ENCODE results near the gene MARCHF5. TPM values are rescaled to one million over a fixed set of nuclear protein-coding genes. Genes with fewer than 3 reads are reported as not detected.

MARCHF5 gene
- total RNA-seq, 1 experiment from 2014 or later, result 17.6 TPM

DNA sequence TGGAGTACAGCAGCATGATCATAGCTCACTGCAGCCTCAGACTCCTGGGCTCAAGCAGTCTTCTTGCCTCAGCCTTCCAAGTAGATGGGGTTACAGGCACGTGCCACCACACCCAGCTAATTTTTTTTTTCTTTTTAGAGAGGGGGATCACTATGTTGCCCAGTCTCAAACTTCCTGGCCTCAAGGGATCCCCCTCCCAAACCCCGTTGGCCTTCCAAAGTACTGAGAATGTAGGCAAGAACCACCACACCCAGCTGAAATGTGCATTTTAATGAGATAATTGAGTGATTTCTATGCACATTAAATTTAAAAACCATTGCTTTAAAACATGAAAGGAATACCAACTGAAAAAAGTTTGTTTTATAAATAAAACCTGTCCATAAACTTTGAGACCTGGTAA lies 25.6 kb downstream of the MARCHF5 start:
- H2BK15ac ChIP-seq (ENCODE audit: low read depth, low read length), result no peak overlapping the region
- no peak overlapping the region for H4K5ac ChIP-seq (ENCODE audit: insufficient read length, low read depth, low read length)
- no peaks in the 10 kb centered on the region for H3K4me1 ChIP-seq (ENCODE audit: insufficient read depth, low read length)
- Mint-ChIP-seq H3K27me3 (ENCODE audit: low read depth) (no peaks in the 10 kb centered on the region), H3K4me1 (peaks cover 0 to 3% of the 10 kb centered on the region in 2 experiments; a peak in 1 of 4 replicates), H3K9me3 (no peaks in the 10 kb centered on the region), H3K27ac (no peak overlapping the region), H3K4me3 (no peak overlapping the region), H3K36me3 (ENCODE audit: insufficient read depth in 1 of 3, low read depth in 3 of 3) (peaks cover 17 to 55% (median 53%) of the 10 kb centered on the region in 3 experiments; a peak in 6 of 7 replicates)
- no peak overlapping the region for H3K27ac ChIP-seq (ENCODE audit: insufficient read length, low read depth, low read length)
- TF ChIP-seq, protein P1, sequence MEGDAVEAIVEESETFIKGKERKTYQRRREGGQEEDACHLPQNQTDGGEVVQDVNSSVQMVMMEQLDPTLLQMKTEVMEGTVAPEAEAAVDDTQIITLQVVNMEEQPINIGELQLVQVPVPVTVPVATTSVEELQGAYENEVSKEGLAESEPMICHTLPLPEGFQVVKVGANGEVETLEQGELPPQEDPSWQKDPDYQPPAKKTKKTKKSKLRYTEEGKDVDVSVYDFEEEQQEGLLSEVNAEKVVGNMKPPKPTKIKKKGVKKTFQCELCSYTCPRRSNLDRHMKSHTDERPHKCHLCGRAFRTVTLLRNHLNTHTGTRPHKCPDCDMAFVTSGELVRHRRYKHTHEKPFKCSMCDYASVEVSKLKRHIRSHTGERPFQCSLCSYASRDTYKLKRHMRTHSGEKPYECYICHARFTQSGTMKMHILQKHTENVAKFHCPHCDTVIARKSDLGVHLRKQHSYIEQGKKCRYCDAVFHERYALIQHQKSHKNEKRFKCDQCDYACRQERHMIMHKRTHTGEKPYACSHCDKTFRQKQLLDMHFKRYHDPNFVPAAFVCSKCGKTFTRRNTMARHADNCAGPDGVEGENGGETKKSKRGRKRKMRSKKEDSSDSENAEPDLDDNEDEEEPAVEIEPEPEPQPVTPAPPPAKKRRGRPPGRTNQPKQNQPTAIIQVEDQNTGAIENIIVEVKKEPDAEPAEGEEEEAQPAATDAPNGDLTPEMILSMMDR (conservative IDR thresholded peaks at IDR 0.05), result no peak
- H3K56ac ChIP-seq (ENCODE audit: insufficient read length, low read depth, low read length), result no peak overlapping the region
- H3K14ac ChIP-seq (ENCODE audit: insufficient read depth, low read length), result no peak overlapping the region
- no peaks in the 10 kb centered on the region for H3K27me3 ChIP-seq (ENCODE audit: insufficient read depth, low read length)
- no peaks in the 10 kb centered on the region for H3K9me3 ChIP-seq (ENCODE audit: control insufficient read depth, low read depth, low read length)
- no peak overlapping the region for H2AFZ ChIP-seq (ENCODE audit: low read length)
- H2AK5ac ChIP-seq (ENCODE audit: insufficient read length, low read length), result no peak overlapping the region
- no peak overlapping the region for H2BK5ac ChIP-seq (ENCODE audit: insufficient read length, low read length)
- H3K23ac ChIP-seq (ENCODE audit: insufficient read length, low read depth, low read length), result no peak overlapping the region
- H2BK120ac ChIP-seq (ENCODE audit: low read depth, low read length, poor library complexity, severe bottlenecking), result no peak overlapping the region
- no peak overlapping the region for H3K4me2 ChIP-seq (ENCODE audit: insufficient read depth, insufficient read length, low read length)
- H4K8ac ChIP-seq (replicated peaks; ENCODE audit: insufficient read length, low read depth, low read length), result no peak overlapping the region
- no peak overlapping the region for H2BK12ac ChIP-seq (ENCODE audit: insufficient read length, low read depth, low read length)
- H3T11ph ChIP-seq (ENCODE audit: low read length), result no peak overlapping the region
- DNase-seq, result no peak
- H3K79me1 ChIP-seq (ENCODE audit: insufficient read depth, low read depth, low read length, poor library complexity, severe bottlenecking), result no peaks in the 10 kb centered on the region
- H3K23me2 ChIP-seq (ENCODE audit: insufficient read length, low read depth, low read length, poor library complexity, severe bottlenecking), result no peaks in the 10 kb centered on the region
- no peak overlapping the region for H3K9ac ChIP-seq (ENCODE audit: extremely low read depth, insufficient read length, low read length)
- no peak overlapping the region for H2BK20ac ChIP-seq (ENCODE audit: low read depth, low read length, poor library complexity, severe bottlenecking)
- no peak overlapping the region for H3K18ac ChIP-seq (ENCODE audit: insufficient read length, low read depth, low read length)
- no peaks in the 10 kb centered on the region; the same call in 1 of the 2 replicates for H3K79me2 ChIP-seq (ENCODE audit: insufficient read depth, low read length)
- H3K4ac ChIP-seq (ENCODE audit: low read depth, low read length), result no peak overlapping the region
- H4K20me1 ChIP-seq (ENCODE audit: control insufficient read depth, insufficient read depth, insufficient read length), result no peaks in the 10 kb centered on the region
- no CpG with 5 or more reads among the region's 2 CpGs for WGBS (ENCODE audit: extremely low coverage, insufficient read length, low lambda C conversion rate)
- no peak overlapping the region for H4K91ac ChIP-seq (ENCODE audit: insufficient read length, low read depth, low read length)

All from H9 (cell line).